GM21529 (cell line): ENCODE results near the gene PPIC.

Experiments
- ATAC-seq: cut with Tn5 transposase; IDR thresholded peaks from one replicate; pipeline ENCODE4 v1.9.1; 2021; ENCODE audit not compliant: unreplicated experiment

The PPIC gene

DNA sequence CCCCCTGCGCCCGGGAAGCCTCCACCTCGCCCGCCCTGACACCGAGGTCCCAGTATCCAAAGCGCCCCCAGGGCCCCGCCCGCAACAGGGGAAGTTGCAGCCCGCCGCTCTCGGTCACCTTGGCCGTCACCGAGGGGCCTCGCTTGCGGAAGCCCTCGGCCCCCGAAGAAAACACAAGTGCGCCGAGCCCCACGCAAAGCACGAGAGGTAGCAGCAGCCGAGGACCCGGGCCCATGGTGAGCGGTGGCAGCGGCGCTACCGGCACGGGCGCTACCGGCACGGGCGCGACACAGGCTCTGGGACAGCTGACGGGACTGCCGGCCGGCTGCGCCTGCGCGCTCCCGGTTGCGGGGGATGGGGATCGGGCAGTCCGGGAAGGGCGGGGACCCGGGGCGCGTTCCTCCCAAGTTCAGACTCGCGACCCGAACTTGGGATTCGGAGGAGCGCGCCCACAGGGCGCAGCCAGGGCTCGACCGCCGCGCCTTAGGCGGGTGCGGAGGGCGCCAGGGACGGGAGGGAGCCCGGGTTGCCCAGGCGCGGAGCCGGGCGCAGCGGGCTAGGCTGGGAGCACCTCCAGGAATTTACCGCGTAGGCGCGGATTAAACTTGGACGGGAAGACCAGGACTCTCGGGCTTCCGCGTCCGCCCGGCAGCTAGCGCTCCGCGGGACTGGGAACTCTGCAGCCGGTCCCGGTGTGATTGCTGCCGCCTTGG, at the start of gene PPIC:
TSS of gene PPIC (minus strand) at position 335 of the 713 bp plus-strand sequence. CDS start at position 235, 100 bp downstream.
- ATAC-seq: peak; percentile 64

DNA sequence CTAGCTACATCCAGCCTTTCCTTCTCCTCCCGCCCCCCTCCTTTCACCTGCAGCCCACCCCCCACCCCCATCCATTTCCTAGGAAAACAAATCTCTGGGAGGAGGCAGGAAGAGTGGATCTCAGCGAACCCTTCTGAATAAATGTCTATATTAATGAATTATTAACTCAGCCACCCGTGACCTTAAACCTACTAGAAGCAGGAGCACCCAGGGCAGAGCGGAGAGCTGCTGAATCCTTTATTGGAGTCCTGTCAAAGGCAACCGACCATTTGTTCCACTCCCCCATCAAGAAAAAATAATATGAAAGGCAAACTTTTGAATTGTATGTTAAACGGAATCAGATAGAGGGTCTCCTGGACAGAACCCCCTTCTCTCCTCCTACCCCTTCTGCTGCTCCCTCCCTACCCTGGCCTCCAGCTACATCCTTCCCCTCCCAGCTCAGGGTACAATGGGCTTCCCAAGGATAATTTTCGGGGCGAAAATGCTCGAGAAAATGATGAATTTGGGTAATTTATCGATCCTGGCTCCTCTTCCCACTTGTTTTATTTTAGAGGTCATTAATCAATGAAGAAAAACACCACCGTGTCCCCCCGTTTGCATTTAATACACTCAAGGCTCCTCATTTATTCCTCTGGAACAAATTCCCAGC, 49.2 kb upstream of the PPIC start:
- no peak for ATAC-seq

DNA sequence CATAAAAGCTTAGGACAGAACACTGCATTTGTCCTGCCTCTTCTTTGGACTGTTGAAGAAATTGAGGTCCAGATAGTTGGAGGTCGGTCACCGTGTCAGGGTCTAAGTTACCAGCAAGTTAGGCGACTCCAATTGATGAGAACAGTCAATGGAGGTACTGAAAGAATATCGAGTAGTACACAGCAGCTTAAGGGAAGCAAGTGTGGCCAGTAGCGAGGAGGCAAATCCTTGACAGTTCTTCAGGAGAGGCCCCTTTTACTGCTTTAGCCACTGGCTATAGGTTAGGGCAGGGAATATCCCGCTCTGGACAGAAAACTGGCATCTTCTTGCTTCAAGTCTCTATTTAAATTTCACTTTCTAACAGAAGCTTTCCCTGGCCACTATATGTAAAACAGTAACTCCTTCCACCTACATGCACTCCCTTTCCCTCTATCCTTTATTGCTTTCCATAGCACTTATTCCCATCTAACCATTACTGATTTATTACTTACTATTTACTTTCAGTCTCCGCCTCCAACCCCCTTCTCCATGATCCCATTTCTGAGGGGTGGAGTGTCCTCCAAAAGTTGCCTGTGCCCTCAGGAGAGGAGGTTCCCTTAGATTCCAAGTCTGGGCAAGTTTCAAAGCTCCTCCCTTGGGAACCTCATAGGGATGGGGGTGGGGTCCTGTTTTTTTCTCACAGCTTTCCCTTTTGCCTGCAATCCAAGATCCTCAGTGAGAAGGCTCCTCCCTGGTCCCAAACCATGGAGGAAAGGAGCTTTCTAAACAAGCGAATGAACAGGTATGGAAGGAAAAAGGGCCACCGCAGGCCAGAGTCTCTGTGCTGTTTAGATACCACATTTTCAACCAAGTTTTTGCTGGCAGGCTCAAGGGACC, 48.4 kb upstream of the PPIC start:
- ATAC-seq: no peak

DNA sequence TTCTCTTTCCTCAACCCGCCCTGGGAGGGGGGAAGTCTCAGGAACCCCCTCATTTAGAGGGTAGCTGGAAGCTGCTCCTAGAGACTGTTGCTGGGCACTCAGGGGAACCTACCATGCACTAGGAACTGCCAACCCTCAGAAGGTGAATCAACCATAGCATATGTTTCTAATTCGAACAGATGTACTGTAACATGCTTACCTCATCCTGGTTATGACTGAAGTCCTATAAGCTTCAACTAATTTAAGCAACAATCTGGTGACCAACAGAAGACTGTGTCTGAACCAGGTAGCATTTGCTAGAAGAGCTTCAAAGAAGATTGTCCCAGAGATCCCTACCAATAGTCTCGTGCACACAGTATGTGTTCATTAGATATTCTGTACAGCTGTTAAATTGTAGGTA, 46.8 kb upstream of the PPIC start:
- ATAC-seq: no peak

DNA sequence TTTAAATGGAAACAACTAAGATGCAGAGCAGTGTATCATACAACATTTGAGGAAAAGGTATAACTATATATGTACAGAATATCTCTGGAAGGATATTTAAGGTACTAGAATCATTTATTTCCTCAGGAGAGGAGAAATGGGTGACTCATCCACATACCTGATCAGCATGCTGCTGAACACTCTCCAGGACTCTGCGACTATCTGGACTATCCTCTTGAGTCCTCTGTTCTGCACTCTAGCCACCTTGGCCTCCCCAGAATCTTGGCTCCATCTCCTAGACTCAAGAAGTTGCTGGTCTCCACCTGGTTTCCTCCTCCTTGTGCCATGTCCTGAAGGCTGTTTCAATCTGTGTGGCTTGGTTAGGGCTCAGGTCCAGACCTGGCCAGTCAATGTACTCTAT, 43.7 kb upstream of the PPIC start:
- ATAC-seq: no peak

DNA sequence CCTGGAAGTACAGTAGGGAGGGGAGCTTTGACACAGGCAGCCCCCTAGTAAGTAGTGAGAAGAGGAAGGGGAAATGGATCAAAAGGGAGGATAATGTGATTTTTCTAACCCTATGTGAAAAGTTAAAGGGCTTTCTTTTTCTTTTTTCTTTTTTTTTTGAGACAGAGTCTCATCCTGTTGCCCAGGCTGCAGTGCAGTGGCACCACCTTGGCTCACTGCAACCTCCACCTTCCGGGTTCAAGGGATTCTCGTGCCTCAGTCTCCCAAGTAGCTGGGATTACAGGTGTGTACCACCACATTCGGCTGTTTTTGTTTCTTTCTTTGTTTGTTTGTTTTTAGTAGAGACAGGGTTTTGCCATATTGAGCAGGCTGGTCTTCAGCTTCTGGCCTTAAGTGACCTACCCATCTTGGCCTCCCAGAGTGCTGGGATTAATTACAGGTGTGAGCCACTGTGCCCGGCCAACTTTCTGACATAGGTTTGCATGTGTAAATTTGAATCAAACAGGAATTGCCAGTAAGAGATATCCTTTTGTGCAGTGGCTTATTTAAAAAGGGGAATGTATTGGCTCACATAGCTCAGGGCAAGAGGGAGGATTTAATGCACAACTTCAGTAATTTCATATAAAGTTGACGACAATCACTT, 39.1 kb upstream of the PPIC start:
- ATAC-seq: no peak

DNA sequence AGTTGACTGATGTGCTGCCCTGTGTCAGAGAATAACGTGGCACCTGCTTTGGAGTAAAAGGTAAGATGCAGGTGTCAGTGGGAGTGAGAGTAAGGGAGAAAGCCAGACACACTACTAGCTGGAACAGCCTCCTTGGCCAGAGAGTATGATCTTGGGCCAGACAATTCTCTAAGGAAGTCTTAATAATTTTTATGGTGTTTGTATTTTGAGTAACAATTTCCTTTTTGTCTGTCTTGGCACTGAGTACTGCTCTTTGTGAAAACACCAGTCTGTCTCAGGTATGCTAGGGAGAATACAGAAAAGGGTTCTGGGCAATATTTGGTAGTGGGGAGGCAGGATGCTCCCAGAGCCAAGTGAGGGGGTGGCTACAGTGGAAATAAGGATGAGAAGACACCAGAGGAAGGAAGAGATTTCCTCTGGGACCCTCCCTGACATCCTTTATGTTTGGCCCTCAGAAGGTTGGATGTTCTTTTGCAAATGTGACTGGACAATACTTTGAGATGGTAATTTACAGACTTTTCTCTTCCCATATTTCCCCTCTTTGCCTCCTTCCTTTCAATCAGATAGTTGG, 31.9 kb upstream of the PPIC start:
- ATAC-seq: no peak

DNA sequence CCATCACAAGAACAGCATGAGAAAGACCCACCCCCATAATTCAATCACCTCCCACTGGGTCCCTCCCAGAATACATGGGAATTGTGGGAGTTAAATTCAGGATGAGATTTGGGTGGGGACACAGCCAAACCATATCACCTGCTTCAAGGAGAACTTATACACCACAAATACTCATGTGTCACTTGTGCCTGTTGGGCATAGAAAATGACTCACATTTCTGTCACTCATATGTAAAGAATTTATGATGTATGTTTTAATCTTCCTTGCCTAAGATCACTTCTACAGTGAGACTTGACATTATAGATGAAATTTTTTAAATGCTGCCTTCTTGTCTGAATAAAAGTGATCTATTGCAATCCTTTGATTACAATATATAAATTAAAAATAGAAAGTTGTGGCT, 29.5 kb upstream of the PPIC start:
- ATAC-seq: no peak

DNA sequence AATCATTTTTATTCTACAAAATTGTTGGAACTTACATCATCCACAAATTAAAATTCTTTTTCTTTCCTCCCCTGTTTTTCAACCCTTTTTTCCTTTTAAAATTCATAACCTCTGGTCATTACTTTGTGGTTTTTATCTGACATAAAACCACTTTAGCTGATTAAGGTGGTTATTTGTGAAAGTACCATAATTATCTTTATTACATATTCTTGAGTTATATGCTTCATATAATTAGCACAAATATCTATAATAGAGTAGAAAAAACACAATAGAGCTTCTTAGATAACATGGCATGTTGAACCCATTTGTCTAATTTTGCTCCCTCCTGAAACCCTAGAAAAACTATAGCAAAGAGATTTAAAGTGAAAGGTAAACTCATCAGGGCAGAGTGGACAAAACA, 22.9 kb upstream of the PPIC start:
- ATAC-seq: no peak

DNA sequence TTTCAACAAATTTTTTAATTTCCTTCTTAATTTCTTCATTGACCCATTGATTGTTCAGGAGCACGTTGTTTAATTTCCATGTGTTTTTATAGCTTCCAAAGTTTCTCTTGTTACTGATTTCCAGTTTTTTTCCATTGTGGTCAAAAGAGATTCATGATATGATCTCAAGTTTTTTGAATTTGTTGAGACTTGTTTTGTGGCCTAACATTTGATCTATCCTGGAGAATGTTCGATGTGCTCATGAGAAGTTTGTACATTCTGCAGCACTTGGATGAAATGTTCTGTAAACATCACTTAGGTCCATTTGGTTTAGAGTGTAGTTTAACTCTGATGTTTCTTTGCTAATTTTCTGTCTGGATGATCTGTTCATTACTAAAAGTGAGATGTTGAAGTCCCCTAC, 14.7 kb upstream of the PPIC start:
- ATAC-seq: no peak

DNA sequence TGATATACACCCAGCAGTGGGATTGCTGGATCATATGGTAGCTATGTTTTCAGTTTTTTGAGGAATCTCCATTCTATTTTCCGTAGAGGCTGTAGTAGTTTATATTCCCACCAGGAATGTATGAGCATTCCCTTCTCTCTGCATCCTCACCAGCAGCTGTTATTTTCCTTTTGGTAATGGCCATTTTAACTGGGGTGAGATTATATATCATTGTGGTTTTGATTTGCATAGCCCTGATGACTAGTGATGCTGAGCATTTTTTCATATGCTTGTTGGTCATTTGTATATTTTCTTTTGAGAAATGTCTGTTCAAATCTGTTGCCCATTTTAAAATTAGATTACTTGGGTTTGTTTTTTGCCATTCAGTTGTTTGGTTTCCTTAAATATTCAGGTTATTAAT, 11.2 kb upstream of the PPIC start:
- ATAC-seq: no peak

DNA sequence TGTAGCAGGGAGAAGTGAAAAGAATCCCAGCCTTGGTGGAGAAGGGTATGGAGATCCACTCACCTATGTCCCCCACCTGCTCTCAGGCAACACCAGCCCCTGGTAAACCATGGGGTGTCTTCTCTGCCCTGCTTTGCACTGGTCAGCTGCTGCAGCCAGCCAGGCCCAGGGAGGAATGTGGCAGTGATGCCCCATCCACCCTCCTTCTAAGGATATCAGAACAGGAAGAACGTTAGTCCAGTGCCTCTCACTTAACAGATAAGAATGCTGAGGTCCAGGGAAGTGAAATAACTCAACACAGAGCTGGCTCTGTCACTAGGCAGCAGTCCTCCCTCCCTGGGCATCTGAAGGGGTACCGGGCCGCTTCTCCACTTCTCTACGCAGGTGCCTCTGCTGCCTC, 9.7 kb upstream of the PPIC start:
- no peak for ATAC-seq

DNA sequence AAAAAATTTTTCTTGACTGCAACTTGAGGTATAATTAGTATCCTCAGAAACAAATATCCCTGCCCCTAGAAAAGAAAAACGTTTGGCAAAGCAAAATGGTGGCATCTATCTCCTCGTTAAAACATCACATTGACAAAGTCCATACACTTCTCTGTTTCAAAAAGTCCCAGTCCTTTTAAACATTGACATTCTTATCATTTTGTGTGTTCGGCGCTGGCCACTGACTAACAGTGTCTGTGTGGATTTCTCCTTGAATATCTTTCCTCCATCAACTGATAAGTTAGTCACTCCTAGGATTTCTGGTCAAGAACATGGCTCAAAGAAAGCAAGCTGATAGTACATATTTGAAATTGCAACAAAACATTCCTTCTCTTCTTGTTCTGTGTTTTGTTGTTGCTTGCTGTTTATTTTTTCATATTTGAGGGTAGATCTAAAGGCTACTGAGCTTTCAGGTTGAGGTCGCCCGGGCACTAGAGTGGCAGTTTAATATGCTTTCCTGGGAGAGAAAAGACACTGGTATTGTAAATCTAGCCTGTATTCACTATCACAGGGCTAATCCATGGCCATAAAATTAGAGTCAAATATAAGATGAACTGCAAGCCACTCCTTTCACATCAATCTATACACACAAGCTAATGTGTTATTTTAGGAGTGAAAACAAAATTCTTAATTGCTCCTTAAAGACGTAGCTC, 8.5 kb upstream of the PPIC start:
- ATAC-seq: no peak

DNA sequence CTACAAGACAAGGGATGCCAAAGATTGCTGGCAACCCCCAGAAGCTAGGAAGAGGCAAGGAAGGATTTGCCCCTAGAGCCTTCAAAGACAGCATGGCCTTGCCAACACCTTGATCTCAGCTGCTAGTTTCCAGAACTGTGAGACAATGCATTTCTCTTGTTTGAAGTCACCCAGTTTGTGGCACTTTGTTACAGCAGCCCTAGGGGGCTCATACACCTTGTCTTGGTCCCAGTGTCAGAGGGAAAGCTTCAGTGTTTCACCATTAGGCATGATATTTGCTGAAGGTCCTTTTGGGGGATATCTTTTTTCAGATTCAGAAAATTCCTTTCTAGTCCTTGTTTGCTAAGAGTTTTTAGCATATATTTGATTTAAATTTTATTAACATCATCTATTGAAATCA, 3.1 kb upstream of the PPIC start:
- ATAC-seq: no peak

DNA sequence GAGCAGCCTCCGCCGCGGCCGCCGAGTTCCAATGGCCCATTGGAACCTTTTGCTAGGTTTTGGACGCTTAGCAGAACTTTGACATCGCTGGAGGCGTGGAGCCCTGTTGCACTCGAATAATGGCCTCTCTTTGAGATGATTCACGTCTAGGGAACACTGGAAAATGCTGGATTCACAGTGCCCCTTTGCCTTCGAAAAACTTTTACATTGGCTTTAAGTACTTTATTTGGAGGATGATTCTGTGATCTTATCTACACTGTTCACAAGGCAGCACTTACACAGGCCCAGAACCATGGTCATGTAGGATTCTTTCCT, 536 bp upstream of the PPIC start:
- ATAC-seq: no peak

DNA sequence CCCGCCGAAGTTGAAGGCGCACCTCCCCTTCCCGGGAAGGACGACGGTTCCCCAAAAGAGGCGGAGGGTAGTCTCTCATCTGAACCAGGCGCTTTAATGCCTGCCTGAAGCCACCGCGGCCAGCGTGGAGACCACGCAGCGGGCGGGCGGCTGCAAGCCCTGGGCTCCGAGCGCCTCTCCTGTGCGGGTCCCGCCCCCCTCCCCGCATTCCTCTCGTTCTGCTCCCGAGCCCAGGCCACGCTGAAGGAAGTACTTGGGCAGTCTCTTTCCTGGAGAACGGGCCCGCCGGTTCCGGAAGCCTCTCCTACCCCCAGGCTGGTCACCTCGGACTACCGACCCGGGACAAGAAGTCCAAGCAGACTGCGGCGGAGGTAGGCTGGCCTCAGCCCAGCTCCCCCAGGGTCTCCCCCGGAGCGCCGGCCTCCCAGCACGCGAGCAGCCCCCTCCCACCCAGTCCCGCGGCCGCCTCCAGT, 571 bp downstream of the PPIC start:
- ATAC-seq: peak; percentile 27

DNA sequence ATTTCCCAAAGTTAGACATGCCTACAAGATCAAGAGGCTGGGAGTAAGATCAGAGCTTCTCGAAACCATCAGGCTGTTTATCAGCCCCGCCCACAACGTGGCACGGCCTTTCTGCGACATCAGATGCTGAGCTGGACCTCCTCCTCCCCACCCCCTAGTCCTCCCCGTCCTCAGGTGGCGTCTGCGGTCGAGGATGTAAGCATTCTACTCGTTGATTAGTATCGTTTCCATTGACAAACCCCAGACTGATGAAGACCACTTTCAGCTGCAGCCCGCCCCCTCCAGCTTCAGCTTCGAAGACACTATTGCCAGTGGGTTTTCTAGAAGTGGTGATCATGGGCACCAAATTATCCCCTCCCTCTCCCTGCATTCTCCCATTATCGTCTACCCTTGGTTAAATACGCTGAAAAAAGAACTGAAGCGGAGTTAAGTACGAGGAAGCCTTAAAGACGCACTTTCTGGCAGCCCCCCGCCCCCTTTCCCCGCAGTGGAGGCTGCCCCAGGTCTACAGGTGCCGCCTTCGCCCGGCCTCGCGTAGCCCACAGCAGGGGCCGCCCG, 1.1 kb downstream of the PPIC start:
- no peak for ATAC-seq

DNA sequence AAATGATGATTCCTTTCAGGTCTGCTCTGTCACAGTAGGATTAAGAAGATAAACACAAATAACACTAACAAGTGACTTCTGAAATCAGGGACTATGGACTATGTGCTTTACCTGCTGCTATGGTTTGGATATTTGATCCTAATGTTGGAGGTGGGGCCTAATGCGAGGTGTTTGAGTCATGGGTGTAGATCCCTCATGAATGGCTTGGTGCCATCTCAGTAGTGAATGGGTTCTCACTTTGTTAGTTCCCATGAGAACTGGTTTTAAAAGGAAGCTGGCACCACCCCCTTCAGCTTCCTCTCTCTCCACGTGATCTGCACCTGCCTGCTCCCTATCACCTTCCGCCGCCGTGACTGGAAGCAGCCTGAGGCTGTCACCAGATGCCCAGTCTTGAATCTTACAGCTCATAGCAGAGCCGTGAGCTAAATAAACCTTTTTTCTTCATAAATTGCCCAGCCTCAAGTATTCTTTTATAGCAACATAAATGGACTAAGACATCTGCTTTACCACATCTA, 3.3 kb downstream of the PPIC start:
- ATAC-seq: no peak

DNA sequence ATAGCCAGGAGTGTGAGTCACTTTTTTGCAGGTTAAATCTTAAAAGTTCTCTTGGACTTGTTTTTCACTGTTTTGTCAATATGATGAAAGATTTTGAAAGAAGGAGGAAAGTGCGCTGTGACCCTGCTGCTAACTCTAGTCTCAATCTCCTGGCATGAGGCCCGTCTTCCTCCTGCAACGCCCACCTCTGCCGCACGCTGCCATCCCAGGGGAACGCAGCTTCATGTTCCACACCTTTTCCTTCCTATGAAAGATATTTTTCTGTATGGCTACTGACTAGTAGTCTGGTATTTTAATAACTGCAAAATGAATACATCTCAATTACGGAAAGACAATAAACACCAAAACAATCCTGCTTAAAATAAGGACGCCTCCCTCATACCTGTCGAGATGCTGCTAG, 8.3 kb downstream of the PPIC start:
- ATAC-seq: no peak

DNA sequence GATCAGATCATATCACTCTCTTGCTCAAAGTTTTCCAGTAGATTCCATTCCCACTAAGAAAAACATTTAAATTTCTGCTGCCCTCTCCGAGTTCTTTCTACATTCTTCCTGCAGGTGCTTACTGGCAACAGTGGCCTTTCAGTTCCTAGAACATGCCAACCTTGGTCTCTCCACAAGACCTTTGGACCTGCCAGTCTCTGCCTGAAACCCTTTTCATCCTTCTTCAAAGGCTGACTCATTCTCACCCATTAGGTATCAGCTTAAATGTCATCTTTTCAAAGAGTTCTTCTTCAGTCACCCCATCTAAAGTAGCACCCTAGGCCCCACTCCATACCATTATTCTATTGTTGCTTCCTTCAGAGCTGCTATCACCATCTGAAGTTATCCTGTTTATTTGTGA, 21.8 kb downstream of the PPIC start:
- no peak for ATAC-seq
